ENCODE results near the gene ARHGEF39.

GRCh38 chr9:35688558-35689541, 23.9 kb upstream of the ARHGEF39 start:
- TF ChIP-seq POLR2A (IDR thresholded peaks at IDR 0.05; ENCODE audit: low read depth, low read length) (no peak), POLR2AphosphoS5 (IDR thresholded peaks at IDR 0.05; ENCODE audit: low read depth, low read length) (no peak)
